GM21528 (cell line): Measurements from ENCODE around the gene RNPEPL1.

ENCODE experiments used
- ATAC-seq: cut with Tn5 transposase; IDR thresholded peaks from one replicate; pipeline ENCODE4 v1.9.1; 2021; ENCODE audit warnings: mild to moderate bottlenecking, moderate library complexity; ENCODE audit not compliant: unreplicated experiment, low FRiP score

Gene RNPEPL1

GRCh38 chr2:240563951-240564560, 4.2 kb upstream of the RNPEPL1 start:
- no peak for ATAC-seq

DNA sequence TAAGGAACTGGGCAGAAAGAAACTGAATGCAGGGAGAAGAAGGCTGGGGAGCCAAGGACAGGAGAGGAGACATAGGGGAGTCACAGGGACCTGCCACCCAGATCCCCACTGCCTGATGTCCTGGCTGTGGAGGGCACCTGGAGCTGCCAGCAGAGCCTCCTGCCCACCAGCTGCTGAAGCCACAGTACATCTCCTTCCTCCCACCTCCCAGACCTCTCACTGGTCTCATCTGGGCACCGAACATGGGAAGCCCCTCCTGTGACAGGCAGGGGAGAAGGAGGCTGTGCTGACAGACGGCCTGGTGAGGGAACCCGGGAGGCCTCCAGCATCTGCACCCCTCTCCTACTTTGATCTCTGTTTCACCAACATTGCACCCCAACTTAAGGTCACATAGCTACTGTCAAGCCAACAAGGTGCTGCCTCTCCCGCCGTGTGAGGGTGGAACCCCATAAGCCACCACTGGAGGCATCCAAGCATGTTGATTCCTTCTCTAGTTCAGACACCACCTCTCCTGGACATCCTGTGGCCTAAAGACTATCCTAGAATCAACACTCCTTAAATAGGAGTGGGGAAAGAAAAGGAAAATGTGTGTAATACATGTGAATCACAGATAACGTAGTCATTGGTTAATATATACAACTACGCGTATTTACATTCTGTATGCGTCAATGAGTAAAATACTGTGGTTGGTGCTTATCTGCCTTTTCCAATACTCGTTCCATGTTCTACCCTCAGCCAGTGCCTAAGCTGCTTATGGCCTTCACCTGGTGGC, 3.5 kb upstream of the RNPEPL1 start:
- no peak for ATAC-seq

GRCh38 chr2:240565333-240566202, 2.7 kb upstream of the RNPEPL1 start:
- peak; percentile 30 for ATAC-seq

DNA sequence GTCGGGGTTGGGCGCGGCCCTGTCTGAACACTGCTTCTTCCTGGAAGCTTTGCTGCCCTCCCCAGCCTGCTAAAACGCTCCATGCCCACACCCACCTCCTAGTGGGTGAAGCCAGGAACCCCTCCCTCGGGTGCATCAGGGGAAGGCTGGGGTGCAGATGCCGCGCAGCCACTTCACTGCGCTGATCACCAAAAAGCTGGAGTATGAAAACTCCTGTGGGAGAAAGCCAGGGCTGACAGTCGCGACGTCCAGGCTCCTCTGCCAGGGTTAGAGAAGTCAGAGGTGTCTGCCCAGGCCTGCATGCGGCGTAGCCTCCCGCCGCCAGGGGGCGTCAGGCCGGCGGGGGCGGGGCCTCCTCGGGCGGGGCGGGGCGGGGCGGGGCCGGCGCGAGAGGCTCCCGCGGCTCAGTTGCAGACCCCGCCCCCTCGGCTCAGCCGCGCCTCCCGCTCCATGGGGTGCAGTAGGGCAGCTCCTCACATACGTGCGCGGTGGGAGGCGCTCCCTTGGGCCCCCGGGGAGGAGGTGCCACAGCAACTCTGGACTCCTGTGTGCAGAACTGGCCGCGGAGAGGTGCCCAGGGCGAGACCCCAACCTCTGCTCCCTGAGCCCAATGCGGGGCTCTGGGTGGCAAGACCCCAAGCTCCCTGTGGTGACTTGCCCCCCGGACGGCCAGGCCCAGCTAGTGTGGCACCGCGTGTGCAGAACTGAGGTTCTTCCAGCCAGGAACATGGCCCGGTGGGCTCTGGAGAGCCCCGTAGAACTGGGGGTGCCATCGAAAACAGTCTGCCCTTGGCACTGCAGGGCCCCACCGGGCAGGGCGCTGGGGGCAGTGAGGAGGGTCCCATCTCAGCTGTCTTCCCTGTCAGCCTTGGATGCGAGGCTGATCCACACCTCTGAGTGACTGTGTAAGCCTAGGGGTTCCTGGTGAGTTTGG, 1.8 kb upstream of the RNPEPL1 start:
- ATAC-seq, result peak; percentile 40

DNA sequence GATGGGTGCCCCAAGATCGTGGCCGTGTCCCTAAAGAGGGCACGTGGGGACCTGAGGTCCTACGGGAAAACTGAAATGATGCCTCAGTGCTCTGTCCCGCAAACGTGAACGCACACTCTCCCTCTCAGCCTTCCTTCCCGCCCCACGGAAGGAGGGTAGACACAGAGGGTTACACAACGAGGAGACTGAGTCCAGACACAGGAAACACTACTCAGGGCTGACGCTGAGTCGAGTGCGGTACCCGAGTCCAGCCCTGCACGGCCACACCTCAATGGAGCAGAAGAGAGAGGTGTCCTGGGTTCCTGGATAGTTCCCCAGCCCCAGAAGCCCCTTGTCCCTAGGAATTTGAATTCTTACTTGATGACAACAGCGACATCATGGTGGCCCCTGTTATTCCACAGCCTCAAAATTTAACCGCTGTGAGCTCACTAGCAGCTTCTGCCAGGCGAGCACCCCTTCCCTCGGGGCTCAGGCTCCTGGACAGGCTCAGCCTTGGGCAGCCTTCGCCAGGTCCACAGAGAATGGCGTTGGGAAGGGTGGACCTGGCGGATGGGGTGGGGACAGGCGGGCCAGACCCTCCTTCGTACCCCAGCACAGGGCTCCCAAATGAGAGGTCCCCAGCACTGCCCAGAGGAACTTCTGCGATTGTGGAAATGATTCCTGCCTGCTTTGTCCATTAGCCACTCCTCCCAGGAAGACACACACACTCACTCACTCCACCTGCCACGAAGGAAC, 980 bp upstream of the RNPEPL1 start:
- ATAC-seq, result no peak

DNA sequence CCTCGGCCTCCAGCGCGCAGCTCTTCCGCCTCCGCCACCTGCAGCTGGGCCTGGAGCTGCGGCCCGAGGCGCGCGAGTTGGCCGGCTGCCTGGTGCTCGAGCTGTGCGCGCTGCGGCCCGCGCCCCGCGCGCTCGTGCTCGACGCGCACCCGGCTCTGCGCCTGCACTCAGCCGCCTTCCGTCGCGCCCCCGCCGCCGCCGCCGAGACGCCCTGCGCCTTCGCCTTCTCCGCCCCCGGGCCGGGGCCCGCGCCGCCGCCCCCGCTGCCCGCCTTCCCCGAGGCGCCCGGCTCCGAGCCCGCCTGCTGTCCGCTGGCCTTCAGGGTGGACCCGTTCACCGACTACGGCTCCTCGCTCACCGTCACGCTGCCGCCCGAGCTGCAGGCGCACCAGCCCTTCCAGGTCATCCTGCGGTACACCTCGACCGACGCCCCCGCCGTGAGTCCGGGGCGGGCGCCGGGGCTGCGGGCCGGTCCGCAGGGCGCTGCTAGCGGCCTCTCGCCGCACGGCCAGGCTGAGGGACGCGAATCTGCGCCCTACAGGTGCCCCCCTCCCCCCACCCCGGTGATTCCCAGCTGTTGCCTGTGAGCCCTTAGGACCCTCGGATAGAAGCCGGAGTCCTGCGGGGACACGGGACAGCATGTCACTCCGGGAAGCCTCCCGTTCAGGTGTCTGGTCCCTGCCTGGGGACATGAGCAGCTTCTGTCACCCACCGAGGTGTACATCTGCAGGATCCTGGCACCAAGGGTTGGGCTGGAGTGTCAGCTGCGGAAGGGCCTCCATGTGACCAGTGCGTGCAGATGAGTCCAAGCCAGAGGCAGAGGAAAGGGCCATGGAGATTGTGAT, 616 bp downstream of the RNPEPL1 start:
- ATAC-seq, result peak; percentile 9

DNA sequence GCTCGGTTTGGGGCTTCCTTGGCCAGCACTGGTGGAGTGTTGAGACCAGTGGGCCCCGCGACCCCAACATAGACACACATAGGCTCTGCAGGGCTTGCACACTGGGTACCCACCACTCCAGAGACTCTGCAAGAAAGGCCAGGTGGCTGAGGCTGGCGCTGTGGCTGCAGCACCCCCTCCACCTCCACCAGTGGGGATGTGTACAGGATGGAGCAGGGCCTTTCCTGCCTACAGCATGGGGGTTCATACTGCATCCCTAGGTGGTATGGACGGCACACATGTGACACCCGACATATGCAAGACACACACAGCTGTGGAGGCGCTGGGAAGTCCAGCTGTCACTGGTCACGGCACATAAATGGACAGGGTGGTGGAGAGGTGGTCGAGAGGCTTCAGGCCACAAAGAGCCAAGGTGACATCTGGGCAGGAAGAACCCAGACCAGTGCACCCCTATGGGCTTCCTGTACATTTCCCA, 1.3 kb downstream of the RNPEPL1 start:
- no peak for ATAC-seq

GRCh38 chr2:240569998-240570530, 1.8 kb downstream of the RNPEPL1 start:
- ATAC-seq, result no peak

- ATAC-seq, result no peak
Measured at GRCh38 chr2:240570531-240571313, 2.4 kb downstream of the RNPEPL1 start.

DNA sequence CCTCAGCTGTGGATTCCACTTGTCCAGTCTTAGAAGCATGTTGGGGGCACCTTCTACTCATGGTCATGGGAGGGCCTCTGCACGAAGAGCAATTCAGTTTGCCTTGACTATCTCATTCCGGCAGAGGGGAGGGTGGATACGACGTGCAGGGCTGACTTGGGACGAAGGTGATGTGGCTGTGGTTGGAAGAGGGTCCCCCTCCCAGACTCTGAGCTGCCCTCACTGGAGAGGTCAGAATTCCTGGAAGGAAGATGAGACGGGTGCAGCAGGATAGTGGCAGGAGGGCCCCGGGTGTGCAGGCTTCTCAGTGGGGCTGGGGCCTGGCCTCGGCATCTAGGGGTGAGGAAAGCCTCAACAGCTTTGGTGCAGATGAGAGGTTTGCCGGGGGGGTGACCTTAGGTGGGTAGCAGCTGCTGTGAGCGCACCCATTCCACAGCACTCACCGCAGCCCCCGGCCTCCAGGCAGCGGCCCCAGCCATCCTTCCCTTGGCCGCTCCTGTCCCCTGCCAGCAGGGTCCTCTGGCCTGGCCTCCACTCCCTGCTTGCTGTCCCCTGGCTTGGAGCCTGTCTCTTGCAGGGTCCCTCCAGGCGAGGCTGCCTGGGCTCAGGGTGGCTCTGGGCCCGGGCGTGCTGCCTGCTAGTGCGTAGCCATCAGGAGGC, 3.2 kb downstream of the RNPEPL1 start:
- ATAC-seq, result no peak

DNA sequence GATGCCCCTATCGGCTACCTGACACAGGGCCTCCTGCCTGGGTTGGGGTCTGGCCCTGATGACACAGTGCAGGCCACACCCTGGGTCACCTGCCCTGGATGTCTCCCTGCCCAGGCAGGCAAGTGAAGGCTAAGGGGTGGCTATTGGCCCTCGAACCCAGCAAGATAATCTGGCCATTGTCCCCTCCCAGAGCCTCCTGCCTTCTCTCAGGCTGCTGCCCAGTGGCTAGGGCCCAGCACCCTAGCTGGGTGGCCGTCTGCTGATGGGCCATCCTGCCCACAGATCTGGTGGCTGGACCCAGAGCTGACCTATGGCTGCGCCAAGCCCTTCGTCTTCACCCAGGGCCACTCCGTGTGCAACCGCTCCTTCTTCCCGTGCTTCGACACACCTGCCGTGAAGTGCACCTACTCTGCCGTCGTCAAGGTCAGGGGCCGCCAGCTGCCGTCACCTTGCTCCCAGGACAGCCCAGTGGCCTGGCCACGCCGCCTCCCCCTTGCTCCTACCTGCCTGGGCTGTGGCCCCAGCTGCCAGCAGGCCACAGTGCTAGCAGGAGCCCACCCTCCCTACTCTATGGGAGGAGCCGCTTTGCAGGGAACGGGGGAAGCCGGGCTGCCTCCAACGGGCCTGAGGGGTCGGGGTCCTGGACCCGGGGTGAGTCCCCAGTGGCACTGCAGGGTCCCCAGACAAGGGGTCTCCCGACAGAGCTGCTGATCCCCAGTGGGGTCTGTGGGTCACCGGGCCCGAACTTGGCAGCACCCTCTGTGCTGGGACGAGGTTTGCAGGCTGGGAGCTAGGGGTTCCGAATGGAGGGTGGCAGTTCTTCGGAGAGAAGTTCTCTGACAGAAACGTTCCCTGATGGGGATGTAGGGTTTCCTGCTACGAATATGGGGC, 4.1 kb downstream of the RNPEPL1 start:
- no peak for ATAC-seq

- ATAC-seq, result no peak
Measured at GRCh38 chr2:240573071-240573515, 4.8 kb downstream of the RNPEPL1 start.

- ATAC-seq, result no peak
Measured at GRCh38 chr2:240573516-240574385, 5.5 kb downstream of the RNPEPL1 start.

DNA sequence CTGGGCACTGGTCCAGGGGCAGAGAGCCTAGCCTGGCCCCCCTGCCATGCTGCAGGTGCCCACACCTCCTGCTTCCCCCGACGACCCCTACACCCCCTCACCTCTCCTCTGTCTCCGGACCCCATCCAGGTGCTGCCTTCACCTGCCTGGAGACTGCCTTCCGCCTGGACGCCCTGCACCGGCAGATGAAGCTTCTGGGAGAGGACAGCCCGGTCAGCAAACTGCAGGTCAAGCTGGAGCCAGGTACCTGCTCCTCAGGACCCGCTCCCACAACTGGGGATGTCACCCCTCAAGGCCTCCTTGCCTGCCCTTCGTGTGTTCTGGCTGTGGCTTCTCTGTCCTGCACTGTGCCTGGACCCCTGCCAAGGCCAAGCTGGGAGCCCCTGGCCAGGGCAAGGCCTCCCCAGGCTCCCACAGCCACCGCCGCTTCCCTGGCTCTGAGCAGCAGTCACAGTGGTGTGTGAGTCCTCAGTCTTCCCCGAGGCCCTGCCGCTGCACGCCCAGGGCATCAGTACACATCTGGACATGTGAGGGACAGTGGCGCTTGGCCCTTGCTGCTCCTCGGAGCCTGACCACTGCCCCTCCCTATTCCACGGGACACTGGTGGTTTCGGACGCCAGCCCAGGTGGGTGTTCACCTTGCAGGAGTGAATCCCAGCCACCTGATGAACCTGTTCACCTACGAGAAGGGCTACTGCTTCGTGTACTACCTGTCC, 6.3 kb downstream of the RNPEPL1 start:
- no peak for ATAC-seq
